ENCODE data around the gene CCDC197.

The CCDC197 gene

DNA sequence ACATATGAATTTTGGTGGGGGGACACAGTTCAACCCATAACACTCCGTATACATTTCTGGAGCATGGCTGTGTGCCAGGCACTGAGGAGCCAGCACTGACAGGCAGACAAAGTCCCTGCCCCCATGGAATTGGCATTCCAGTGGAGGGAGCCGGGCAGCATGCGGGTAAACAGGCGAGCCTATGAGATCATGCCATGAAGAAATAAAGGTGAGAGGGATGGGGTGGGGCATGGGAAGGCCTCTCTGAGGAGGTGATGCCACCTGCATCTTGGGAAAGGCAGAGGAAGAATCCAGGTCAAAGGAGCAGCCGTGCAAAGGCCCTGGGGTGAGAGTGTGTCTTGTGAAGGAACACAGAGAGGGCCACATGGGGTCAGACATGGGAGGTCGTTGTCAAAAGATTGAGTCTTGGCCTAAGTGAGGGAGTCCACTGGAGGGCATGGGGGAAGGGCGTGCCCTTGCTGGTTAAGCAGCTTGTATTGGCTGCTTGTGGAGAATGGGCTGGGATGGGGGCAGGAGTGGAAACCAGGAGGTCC is 32.6 kb downstream of the CCDC197 start:
- H3K4me3 ChIP-seq (ENCODE audit: low read length), result no peak overlapping the region
- TF ChIP-seq, protein P1, sequence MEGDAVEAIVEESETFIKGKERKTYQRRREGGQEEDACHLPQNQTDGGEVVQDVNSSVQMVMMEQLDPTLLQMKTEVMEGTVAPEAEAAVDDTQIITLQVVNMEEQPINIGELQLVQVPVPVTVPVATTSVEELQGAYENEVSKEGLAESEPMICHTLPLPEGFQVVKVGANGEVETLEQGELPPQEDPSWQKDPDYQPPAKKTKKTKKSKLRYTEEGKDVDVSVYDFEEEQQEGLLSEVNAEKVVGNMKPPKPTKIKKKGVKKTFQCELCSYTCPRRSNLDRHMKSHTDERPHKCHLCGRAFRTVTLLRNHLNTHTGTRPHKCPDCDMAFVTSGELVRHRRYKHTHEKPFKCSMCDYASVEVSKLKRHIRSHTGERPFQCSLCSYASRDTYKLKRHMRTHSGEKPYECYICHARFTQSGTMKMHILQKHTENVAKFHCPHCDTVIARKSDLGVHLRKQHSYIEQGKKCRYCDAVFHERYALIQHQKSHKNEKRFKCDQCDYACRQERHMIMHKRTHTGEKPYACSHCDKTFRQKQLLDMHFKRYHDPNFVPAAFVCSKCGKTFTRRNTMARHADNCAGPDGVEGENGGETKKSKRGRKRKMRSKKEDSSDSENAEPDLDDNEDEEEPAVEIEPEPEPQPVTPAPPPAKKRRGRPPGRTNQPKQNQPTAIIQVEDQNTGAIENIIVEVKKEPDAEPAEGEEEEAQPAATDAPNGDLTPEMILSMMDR (conservative IDR thresholded peaks at IDR 0.05; ENCODE audit: low read length), result no peak
- DNase-seq (ENCODE audit: low read depth), result no peak

DNA sequence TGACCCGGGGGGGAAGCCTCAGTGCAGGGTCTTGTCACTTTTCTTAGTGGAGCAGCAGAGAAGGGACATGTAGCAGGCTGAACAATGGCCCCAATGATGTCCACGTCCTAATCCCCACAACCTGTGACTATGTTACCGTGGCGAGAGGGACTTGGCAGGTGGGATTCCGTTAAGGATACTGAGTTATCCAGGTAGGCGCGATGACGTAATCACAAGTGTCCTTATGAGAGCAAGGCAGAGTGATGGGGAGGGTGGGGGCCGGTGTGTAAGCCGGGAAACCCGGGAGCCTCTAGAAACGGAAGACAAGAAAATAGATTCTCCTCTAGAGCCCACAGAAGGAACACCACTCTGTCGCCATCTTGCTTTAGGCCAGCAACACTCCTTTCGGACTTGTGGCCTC is 33.5 kb downstream of the CCDC197 start:
- no peak for DNase-seq (ENCODE audit: low read depth)
- TF ChIP-seq, protein P1 (conservative IDR thresholded peaks at IDR 0.05; ENCODE audit: low read length), result no peak
- no peak overlapping the region for H3K4me3 ChIP-seq (ENCODE audit: low read length)

GRCh38 chr14:94031161-94031882 is 34.2 kb downstream of the CCDC197 start:
- TF ChIP-seq, protein P1 (conservative IDR thresholded peaks at IDR 0.05; ENCODE audit: low read length), result no peak
- no peak for DNase-seq (ENCODE audit: low read depth)
- no peak overlapping the region for H3K4me3 ChIP-seq (ENCODE audit: low read length)

DNA sequence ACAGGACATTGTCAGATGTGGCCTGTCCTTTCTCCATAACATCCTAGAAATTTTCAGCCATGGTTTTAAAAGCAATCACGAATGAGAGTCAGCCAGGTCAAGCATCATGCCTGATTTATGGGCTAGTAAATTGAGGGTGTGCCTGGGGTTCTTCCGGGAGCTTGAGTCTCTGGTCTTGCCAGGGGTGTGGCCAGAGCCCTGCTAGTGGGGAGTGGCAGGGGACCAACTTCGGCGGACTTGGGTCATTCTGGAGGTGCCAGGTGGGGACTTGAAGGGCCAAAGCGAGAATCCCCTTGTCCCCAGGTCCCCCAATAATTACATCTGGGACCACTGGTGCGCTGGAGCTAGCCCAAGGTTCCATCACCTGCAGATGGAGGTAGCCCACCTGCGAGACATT is 34.8 kb downstream of the CCDC197 start:
- DNase-seq (ENCODE audit: low read depth), result no peak
- H3K4me3 ChIP-seq (ENCODE audit: low read length), result no peak overlapping the region
- TF ChIP-seq, protein P1 (conservative IDR thresholded peaks at IDR 0.05; ENCODE audit: low read length), result no peak

DNA sequence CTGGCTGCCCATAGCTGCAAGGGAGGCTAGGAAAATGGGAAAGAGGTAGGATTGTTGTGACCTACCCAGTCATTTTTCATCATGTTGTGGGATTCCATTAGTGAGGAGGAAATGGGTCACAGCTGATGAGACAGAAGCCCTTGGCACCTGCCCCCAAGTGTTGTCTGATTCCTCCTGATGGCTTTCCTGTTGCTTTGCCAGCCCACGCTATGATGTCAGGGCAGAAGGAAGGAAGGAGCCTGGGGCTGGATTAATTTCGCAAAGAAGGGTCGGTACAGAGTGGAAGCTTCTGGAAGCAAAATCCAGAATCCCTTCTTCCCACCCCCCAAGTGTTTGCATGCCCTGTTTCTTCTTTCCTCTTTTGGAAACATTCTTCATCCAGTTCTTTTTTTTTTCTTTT is 37.8 kb downstream of the CCDC197 start:
- H3K4me3 ChIP-seq (ENCODE audit: low read length), result no peak overlapping the region
- DNase-seq (ENCODE audit: low read depth), result no peak
- TF ChIP-seq, protein P1 (conservative IDR thresholded peaks at IDR 0.05; ENCODE audit: low read length), result no peak

DNA sequence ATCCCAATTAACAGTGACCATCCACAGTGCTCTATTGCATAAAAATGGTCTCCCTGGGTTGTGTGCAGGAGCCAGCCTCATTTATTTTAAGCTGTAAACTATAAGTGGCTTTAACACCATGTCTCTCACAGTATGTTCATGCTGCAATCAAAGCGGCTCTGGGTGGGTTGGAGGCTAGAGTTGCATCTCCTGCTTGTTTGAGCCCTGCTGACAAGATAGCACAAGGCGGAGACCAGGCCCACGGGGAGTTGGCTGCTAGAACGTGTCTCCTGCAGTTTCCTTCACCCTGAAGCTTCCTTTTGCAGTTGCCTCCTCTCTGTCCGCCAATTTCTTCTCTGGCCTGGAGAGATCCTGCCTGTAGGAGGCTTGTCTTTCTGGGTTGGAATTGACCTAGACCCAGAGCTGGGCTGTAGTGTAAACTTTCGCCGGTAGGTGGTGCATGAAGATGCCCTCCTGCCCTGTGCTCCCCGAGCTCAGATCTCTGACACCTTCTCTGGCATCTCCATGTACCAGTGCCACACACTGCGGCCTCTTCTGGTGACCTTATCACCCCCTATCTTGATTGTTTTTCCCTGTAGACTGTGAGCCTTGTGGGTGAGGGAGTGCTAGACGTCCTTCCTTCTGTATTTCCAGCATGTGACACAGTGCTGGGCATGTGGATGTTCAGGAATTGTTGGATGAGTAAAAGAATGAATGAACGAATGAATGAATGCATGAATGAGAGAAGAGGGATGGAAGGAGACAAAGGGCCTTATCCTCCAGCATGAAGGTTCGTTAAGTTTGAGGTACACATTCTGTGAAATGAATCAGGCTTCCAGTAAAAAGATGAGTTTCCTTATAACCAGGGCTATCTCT is 39.4 kb downstream of the CCDC197 start:
- TF ChIP-seq, protein P1 (conservative IDR thresholded peaks at IDR 0.05; ENCODE audit: low read length), result peak; percentile 90
- DNase-seq (ENCODE audit: low read depth), result peak; percentile 65
- H3K4me3 ChIP-seq (ENCODE audit: low read length), result no peak overlapping the region

Data from AG10803 (cell line).